HG02981 (cell line): ENCODE data around the gene PHETA1.
"Not testable (repeated sequence)": the region's sequence is repeated elsewhere in the genome, so short reads cannot be mapped to it uniquely, and the experiment has no call there.

ENCODE experiments used
- ATAC-seq: cut with Tn5 transposase; IDR thresholded peaks from one replicate; pipeline ENCODE4 v1.9.1; 2021; ENCODE audit warnings: mild to moderate bottlenecking, moderate library complexity; ENCODE audit not compliant: unreplicated experiment

The PHETA1 gene

DNA sequence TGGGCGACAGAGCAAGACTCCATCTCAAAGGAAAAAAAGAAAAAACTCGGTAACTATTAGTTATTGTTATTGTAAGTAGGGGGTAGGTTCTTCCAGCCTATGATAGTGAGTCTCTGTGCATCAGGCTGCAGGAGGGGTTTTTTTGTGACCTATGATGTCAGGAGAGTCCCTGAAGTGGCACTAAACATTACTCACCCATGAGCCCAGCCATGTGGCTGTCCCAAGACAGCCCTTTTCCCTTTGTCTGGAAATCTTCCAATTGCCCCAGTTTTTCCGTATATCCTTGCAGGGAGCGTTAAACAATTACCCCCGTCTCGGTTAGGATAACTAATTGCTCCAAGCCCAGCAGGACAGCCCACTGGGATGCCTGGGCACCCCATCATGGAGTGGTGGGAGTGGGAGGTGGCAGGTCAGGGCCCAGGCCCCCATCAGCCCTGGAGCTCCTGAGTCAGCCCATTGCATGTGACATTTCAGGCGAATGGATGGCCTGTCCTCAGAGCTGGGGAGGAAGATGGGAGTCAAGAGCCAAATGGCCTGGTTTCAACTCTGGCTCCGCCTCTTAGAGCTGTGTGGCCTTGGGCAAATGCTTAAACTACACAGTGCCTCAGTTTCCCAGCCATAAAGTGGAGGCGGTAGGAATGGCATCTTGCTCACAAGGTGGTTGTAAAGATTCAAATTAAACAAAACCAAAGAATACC, 16.4 kb downstream of the PHETA1 start:
- ATAC-seq, result no peak

DNA sequence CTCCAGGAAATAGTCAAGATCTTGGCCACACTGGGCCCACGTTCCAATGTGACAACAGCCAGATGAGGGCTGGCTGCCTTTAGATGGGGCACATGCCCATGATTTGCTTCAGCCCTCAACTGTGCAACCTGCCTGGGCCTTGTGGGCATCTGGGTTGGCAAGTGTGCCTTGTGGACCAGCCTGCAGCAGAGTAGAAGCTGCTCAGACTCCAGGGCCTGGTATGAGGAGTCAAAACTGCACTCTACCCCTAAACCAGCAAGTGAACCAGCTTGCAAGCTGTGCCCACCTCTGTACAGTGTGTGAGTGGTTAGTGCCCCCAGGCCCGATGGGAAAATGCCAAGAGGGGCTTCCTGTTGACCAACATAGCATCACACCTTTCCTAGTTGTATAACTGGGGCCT, 17.9 kb downstream of the PHETA1 start:
- ATAC-seq, result no peak

DNA sequence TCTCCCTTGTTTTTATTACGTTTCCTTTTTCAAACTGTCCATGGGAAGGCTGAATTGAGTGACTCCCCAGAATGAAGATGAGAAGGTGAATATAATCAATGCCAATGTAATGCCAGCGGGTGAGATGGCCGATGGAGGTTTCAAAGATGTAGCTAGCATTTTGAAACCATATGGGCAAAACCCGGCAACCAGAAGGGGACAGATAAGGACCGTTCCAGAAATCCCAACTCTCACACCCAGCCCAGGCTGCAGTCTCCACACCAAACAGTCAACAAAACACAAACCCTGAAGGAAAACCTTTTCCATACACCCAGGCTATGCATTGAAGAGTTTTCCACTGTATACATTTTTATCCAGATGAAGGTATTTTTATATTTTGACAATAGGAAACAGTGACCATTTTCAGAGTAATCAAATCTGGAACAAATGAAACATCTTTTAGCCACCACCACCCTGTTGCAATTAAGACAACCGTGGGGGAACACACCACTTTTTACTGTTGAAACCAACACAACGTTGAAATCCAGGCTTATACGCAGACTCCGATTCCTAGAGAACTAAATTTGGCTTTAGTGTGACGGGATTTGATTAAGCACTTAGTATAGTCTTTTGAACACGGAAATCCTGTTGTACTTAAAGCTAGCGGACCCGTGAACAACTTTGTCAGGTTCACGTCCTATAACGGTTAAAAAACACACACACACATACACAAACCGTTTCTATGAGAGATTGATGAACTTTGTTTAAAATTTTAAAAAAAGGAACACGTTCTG, 19.0 kb downstream of the PHETA1 start:
- no peak for ATAC-seq

DNA sequence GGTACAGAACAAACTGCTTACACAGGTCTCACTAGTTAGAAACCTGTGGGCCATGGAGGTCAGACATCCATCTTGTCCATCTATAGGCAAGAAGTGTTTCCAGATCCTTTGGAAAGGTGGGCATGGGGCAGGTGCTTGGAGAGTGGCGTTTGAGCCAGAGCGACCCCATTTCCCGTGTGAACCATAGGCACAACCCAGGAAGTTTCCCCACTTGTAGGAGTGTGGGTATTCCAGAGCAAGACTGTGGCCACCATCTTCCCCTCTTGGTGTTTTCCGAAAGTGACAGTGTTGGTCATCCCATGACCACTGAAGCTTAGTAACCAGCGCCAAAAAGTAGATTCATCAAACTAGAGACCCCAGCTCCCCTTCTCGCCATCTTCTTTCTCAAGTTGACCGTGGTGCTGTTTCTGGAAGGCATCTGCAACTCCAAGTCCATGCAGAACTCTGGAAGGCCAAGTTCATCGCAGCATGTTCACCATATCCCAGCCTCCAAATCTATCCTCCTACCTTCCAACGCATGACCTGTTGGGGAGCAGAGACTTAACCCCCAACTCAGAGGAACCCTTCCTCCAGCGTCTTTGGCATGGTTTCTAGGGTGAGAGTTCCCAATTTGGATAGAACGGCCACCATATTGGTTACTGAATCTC, 19.7 kb downstream of the PHETA1 start:
- no peak for ATAC-seq

DNA sequence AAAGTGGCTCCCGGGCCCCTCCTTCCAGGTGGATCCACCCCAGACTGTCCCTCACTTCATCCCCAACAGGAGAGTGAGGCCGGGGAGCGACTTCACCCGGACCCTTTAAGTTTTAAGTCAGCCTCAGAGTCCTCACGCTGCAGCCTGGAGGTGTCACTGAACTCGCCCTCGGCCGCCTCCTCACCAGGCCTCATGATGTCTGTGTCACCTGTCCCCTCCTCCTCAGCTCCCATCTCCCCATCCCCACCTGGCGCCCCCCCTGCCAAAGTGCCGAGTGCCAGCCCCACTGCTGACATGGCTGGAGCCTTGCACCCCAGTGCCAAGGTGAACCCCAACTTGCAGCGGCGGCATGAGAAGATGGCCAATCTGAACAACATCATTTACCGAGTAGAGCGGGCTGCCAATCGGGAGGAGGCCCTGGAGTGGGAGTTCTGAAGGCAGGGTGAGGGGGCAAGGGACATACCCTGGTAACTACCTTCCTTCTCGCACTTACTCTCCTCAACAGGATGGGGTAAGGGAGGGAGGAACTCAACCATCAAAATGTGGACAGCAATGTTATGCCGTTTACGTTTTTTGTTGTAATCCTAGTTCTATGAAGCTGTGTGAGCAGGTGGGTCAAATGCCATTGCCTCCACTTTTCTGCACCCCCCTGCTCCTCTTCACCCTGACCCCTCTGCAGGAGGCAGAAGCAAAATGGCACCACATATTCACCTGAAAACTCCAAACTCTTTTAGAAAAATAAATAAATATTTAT, 20.8 kb downstream of the PHETA1 start:
- no peak for ATAC-seq

DNA sequence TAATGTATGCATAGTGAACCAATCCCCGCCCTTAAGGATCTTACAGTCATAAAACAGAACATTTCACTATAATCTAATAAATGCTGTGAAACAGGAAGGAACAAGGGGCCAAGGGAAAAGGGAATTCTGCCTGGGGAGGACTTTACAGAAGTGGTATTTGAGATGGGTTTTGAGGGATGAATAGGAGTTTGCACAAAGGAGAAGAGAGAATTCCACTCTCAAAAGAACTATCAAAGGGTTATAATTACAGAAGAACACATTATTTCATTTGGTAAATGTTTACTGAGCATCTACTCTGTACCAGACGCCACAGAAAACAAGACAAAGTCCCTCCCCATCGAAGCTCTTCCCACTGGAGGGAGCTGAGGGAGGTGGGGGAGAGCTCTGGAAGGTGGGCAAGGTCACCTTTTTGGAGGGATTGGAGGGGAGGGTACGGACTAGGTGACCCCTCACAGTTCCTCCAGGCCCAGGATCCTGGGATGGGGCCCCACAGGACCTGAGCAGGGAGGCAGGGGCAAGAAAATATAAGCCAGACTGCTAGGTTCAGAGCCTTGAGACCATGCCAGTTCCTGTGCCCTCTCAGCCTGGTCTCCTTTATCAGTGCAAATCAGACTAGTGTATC, 24.5 kb downstream of the PHETA1 start:
- ATAC-seq, result no peak

DNA sequence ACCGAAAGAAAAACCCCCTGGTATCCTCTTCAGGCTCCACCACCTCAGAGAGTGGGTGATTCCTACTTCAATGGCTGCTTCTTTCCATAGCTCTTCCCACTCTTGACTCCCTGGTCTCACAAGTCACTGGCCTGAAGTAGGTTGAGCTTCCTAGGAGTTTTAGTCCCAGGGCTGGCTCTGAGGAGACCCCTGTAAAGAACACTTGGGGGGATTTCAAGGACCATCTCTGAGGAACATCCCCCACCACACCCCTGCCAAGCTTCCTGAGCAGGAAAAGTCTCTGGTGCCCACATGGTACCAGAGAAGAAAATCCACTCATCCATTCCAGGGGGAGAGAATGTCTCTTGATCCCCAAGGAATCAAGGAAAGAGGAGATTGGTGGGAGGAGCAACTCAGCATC, 25.7 kb downstream of the PHETA1 start:
- ATAC-seq, result no peak

DNA sequence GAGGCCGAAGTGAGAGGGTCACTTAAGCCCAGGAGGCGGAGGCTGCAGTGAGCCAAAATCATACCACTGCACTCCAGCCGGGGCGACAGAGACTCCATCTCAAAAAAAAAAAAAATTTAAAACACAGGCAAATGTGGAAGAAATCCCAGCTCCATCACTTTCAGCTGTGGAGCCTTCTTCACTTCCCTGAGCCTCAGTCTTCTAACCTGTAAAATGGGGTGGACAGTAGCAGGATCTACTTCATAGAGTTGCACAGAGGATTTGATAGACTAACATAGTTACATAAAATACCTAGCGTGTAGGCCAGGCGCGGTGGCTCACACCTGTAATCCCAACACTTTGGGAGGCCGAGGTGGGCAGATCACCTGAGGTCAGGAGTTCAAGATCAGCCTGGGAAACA, 26.5 kb downstream of the PHETA1 start:
- no peak for ATAC-seq

DNA sequence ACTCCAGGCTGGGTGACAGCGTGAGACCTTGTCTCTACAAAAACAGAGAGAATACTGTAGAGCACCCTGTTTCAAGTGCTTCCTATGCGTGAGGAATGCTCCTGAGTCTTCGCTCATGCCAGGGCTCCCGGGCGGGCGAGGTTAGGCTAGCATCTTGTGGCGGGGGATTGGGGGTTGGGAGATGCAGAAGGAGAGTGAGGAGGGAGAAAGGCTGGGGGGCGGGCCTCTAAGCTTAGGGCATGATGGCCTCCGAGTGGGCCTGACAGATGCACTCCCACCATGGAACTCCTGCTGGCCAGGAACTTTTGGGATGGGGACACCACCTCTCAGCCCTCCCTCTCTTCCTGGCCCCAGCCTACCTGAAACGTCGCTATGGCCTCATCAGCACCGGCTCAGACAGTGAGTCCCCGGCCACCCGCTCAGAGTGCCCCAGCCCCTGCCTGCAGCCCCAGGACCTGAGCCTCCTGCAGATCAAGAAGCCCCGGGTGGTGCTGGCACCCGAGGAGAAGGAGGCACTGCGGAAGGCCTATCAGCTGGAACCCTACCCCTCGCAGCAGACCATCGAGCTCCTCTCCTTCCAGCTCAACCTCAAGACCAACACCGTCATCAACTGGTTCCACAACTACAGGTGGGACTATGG, 27.3 kb downstream of the PHETA1 start:
- no peak for ATAC-seq

DNA sequence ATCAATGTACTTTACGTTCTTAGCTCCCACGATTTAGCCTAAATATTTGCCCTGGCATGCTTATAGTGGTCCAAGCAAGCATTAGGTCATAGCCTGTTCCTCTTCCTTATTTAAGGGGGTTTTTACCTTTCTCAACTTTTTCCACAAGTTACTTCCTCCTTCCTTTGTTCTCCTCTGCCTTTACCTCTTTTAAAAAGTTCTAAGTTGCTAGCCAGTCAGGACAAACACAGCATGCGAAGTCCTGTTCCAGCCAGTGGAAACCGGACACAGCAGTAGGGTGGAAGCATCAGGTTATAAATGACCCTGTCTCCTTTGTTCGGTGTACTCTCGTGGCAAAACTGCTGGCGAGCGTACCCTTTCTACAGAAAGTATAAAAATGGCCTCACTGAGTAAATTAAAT, 28.2 kb downstream of the PHETA1 start:
- ATAC-seq, result not testable (repeated sequence)

DNA sequence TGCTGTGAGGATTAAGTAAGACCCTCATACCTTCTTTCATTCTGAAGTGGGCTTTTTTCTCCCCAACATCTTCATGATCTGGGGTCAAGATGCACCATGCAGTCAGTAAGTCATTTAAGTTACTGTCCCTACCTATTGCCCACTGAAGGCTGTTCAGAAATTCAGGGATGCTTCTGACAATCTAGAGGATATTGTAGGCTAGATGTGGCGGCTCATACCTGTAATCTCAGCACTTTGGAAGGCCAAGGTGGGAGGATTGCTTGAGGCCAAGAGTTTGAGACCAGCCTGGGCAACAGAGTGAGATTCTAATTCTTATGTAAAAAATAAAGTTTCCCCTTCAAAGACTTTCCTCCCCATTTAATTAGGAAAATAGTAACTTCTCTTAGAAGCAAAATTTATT, 28.7 kb downstream of the PHETA1 start:
- ATAC-seq, result no peak

DNA sequence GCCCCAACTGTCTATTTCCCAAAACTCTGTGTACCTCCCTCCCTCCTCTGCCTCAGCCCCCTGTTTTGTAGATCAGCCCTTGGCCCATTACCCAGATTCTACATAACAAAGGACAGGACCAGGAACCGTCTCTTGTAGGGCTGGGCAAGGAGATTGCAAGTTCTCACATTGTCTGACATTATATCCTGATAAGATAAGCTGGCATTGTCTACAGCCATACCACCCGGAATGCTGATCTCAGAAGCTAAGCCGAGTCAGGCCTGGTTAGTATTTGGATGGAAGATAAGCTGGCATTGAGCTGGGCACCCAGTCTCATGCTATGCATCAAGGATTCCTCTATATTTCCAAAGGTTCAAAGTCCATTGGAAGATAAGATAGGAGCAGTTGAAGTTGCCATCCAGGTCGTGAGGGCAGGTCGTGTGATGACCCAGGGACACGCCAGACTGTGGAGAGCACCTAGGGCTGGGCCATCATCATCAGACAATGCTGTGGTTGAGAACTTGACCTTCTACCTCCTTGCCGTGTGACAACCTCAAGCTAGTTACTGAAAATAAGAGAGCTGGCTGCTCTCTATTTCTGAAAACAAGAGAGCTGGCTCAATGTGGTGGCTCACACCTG, 29.5 kb downstream of the PHETA1 start:
- no peak for ATAC-seq

DNA sequence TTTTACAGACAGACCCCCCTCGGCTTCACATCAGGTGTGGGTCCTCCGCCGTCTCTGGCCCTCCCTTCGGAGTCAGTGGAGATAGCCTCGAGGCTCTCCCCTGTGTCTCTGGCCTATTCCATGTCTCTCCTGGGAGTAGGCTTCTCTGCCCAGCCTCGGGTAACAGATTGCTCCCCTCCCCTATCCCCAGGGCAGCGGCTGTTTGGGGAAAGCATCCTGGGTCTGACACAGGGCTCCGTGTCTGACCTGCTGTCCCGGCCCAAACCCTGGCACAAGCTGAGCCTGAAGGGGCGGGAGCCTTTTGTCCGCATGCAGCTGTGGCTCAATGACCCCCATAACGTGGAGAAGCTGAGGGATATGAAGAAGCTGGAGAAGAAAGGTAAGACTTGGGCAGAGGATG, 30.8 kb downstream of the PHETA1 start:
- no peak for ATAC-seq

DNA sequence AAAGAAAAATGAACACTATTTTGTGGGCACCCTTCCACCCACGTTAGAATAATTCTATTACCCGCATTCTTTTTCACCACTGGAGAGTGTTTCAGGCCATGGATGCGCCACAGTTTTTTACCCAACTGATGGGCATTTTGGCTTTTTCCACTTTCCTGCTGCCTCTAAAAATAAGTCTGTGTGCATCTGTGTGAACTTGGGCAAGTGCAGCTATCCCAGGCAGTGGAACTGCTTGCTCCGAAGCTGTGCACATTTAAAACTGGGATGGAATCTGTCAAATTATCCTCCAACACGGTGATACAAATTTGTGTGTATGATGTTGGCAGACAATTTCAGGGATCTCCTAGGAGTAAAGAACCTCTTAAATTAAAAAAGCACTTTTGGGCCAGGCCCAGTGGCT, 31.5 kb downstream of the PHETA1 start:
- ATAC-seq, result no peak

DNA sequence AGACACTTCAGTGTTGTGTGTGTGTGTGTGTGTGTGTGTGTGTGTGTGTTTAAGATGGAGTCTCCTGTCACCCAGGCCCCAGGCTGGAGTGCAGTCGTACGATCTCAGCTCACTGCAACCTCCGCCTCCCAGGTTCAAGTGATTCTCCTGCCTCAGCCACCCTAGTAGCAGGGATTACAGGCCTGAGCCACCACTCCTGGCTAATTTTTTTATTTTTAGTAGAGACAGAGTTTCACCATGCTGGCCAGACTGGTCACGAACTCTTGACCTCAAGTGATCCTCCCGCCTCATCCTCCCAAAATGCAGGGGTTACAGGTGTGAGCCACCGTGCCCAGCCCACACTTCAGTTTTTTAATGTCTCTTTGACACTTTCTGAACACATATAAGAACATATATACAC, 32.5 kb downstream of the PHETA1 start:
- ATAC-seq, result not testable (repeated sequence)

DNA sequence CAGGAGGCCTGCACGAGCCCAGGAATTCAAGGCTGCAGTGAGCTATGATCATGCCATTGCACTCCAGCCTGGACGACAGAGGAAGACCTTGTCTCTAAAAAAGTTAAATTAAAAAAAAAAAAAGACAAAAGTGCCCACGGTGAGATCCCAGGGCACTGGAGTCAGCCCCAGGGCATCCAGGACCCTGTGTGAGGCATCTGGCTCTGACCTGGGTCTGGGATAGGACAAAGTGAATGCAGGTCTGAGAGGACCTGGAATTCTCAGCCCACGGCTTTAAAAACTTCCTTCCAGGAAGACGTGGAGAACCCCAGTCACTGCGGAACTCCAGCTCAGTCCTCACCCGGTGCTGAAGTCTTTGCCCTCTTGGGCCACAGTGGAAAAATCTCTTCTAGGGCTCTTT, 33.1 kb downstream of the PHETA1 start:
- no peak for ATAC-seq

DNA sequence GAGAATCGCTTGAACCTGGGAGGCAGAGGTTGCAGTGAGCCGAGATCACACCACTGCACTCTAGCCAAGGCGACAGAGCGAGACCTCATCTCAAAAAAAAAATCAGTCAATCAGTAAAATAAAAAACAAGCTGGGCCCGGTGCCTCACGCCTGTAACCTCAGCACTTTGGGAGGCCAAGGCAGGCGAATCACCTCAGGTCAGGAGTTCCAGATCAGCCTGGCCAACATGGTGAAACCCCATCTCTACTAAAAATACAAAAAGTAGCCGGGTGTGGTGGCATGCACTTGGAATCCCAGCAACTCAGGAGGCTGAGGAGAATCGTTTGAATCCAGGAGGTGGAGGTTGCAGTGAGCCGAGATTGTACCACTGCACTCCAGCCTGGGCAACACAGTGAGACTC, 33.6 kb downstream of the PHETA1 start:
- not testable (repeated sequence) for ATAC-seq

DNA sequence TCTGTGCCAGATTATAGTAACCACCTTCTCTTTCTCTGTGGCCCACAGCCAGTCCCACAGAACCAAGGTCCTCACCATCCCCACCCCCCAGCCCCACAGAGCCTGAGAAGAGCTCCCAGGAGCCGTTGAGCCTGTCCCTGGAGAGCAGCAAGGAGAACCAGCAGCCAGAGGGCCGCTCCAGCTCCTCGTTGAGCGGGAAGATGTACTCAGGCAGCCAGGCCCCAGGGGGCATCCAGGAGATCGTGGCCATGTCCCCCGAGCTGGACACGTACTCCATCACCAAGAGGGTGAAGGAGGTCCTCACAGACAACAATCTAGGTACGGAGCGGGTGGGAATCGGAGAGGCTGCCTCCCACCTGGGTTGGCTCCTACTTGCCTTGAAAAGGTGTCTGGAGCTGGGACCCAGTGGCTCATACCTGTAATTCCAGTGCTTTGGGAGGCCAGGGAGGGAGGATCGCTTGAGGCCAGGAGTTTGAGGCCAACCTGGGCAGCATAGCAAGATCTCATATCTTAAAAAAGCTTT, 34.4 kb downstream of the PHETA1 start:
- no peak for ATAC-seq

DNA sequence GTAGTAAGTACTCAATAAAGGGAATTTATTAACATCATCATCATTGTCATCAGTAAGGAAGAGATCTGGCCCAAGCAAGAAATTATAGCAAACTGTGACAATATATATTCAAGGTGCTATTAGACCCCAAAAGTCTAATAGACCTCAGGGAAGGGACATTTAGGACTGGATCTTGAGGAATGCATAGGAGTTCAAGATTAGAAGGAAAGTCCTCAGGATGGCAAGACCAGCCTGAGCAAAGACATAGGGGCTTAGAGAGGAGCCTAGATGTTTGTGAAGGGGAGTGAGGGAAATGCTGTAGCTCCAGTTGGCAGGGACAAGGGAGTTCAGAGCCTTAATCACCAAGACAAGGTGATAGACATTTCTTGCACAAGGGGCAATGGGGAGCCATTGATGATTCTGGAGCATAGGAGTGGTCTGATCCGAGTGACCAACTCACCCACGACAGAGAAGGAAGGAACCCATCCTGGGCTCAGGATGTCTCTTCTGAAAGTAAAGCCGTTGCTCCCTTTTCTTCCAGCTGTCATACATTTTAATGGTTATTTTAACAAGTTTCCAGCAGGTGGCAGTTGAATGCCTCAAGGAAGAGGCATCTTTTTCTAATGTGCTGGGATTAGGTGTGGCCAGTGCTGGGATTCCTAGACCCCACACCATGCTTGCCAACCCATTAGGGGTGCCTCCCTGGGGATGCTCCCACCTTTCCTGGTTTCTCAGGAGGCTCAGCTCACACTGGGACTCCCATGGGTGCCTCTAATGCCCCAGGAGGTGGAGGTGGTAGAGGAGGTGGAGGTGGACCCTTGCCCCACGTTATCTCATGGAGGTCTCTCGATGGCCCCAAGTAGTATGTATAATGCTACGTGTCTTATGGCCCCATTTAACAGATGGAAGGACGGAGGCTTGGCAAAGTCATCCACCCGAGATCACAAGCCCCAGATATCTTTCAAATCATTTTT, 37.8 kb downstream of the PHETA1 start:
- no peak for ATAC-seq
